PC-9 (cell line): Measurements from ENCODE around the gene FAM167B.

Experiments
- CTCF ChIP-seq: fragments of 200-600 bp; sonication (generic); conservative IDR thresholded peaks from 2 replicates; pipeline ENCODE4 v1.6.1; 2017; ENCODE audit warnings: mixed run types, antibody characterized with exemption, mild to moderate bottlenecking, moderate library complexity
- EZH2 ChIP-seq: fragments of 200-600 bp; sonication (generic); IDR thresholded peaks from 2 replicates; pipeline ENCODE4 v1.8.0; 2017; ENCODE audit warnings: antibody characterized with exemption, low read depth

- TF ChIP-seq EZH2 (no peak), CTCF (no peak)
These were observed 8.3 kb downstream of the FAM167B start for GRCh38 chr1:32255072-32256071.
